Epithelial cell of esophagus (primary cell): ENCODE data around the gene PROC.

Source experiments
- DNase-seq: peaks from one replicate; pipeline ENCODE4 v3.0.0; 2010; ENCODE audit warnings: low read depth
- H3K4me3 ChIP-seq: 2 replicates; pipeline ENCODE4 v1.5.1; 2011; ENCODE audit warnings: mild to moderate bottlenecking, low read length, control low read depth
- TF ChIP-seq, protein P1 (sequence below): IDR thresholded peaks from 2 replicates; pipeline ENCODE4 v1.5.1; 2011; ENCODE audit warnings: low read depth, mild to moderate bottlenecking, low read length, control low read depth, inconsistent platforms; ENCODE audit not compliant: insufficient read depth; ENCODE audit errors: missing control alignments

The PROC gene

DNA sequence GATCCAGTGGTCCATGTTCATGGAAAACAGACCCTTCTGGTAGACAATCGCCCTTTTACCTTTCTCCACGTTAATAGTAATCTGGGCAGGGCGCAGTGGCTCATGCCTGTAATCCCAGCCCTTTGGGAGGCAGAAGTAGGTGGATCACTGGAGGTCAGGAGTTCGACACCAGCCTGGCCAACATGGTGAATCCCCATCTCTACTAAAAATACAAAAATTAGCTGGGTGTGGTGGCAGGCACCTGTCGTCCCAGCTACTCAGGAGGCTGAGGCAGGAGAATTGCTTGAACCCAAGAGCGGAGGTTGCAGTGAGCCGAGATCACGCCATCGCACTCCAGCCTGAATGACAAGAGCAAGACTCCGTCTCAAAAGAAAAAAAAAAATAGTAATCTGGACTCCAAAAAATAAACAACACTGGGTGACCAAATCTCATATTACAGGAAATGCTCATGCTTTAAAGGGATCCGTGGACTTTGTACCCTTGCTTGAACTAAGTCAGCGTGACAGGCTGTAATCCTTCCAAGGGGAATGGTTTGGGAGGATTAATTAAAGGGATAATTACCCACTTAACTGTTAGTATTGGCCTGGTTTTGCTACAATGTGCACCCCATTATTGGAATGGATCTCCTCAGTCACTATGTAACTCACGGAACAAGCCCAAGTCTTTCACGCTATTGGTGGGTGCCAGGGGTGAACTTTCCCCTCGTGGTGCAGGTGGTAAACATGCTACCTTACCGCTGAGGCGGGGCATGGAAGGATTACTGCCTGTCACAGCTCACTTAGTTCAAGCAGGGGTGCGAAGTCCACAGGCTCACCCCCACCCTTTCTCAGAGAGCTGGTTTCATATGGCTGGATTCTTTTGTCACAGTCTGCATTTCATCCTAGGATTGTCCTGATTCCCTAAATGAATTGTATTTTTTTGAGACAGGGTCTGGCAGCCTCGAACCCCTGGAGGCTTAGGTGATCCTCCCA lies 36.7 kb downstream of the PROC start:
- no peak for DNase-seq
- H3K4me3 ChIP-seq = no peak overlapping the region
- TF ChIP-seq, protein P1, sequence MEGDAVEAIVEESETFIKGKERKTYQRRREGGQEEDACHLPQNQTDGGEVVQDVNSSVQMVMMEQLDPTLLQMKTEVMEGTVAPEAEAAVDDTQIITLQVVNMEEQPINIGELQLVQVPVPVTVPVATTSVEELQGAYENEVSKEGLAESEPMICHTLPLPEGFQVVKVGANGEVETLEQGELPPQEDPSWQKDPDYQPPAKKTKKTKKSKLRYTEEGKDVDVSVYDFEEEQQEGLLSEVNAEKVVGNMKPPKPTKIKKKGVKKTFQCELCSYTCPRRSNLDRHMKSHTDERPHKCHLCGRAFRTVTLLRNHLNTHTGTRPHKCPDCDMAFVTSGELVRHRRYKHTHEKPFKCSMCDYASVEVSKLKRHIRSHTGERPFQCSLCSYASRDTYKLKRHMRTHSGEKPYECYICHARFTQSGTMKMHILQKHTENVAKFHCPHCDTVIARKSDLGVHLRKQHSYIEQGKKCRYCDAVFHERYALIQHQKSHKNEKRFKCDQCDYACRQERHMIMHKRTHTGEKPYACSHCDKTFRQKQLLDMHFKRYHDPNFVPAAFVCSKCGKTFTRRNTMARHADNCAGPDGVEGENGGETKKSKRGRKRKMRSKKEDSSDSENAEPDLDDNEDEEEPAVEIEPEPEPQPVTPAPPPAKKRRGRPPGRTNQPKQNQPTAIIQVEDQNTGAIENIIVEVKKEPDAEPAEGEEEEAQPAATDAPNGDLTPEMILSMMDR = no peak

DNA sequence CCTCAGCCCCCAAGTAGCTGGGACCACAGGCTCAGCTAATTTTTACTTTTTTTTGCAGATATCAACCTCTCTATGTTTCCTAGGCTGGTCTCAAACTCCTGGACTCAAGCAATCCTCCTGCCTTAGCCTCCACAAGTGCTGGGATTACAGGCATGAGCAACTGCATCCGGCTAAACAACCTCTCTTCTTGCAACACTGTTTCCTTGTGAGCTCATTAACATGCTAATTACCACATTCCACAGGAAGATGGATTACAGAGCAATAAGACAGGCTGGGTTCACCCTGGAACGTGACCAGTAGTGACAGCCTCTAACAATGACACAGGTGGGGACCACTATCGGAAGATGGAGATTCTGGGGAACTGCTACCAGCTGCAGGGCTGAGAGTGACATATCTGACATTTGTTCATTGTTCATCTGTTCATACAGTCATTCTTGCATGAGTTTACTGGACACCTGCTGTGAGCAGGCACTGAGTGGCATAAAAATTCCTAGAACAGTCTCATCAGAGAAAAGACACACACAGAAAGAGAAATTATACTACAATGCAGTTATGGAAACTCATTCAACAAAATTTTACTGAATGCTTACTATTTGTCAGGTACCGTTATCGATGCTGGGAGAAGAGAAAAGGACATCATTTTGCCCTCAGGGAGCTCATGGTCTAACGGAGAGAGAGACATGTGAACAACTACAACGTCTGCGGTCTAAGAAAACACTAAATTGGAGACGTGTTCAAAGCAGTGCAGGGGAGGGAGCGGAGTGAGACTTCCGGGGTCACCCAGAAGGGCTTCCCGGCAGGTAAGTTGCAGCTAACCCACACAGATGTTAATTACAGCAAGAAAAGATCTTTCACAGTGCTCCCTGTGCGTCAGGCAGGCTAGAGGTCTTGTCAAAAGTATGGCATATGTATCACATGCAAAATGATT lies 37.6 kb downstream of the PROC start:
- peak; percentile 16 for DNase-seq
- TF ChIP-seq, protein P1 = no peak
- no peak overlapping the region for H3K4me3 ChIP-seq

DNA sequence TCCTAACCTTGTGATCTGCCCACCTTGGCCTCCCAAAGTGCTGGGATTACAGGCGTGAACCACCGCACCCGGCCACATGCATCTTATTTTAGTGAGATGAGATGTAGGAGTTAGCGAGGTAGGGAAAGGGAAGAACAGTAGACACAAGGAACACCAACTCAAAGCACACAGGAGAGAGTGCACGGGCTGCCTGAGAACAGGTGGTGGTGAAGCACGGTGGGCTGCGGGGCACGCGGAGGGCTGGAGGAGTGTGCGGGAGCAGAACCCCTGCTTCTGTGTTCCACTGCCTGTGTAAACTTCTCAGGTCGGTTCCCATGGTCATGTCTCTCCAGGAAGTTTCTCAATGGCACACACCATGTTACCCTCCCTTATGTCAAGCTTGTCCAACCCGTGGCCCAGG lies 38.7 kb downstream of the PROC start:
- H3K4me3 ChIP-seq = no peak overlapping the region
- DNase-seq = no peak
- TF ChIP-seq, protein P1 = no peak

DNA sequence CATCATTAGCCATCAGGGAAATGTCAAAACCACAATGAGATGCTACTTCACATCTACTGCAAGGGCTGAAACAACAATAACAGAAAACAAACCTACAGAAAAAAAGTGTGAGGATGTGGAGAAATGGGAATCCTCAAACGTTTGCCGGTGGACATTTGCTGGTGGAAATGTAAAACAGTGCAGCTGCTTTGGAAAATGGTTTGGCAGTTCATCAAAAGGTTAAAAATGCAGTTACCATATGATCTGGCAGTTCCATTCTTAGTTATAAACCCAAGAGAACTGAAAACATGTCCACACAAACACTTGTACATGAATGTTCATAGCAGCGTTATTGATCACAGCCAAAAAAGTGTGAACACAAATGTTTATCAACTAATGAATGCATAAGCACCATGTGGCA lies 44.2 kb downstream of the PROC start:
- no peak for DNase-seq
- no peak overlapping the region for H3K4me3 ChIP-seq
- TF ChIP-seq, protein P1 = no peak

DNA sequence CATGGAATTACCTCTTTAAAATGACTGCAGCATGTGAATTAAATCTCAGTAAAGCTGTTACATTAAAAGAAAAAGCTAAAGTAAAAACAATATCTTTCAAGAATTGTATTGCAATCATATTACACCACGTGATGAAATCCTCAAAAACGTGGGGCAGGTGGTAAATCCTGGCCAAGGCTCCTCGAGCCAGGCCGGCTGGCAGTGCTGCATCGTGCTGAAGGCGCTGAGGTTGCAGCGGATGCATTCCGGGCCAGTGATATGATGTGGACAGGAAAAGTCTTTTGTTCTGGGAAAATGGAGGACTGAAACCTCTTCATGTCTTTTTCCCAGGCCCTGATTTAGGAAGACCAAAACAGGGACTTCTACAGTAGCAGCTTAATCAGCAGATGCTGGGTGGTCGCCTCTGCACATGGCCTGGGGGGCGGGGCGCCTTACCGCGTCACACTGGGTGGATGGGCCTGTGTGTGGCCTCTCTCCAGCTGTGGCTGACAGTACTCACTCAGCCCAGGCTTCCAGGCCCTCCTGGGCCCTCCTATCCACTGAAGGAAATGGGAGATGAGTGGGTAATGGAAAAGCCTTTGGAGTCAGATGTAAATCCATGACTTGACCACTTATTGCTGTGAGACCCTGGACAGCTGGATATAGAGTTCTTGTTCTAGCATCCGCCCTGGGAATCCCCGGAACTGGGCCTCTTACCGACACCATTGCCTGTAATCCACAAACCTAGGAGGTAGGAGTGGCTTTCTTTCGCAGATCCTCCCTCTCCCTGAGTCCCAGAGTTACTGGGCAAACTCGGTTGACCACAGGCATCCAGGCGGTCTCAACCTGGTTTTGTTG lies 45.1 kb downstream of the PROC start:
- no peak for DNase-seq
- TF ChIP-seq, protein P1 = no peak

More for the DNA sequence above, 45.1 kb downstream of the PROC start:
- no peak overlapping the region for H3K4me3 ChIP-seq
